Measurements from ENCODE around the gene PCBP2.

PCBP2 gene

GRCh38 chr12:53502331-53502730 is 50.4 kb downstream of the PCBP2 start:
- no peak for TF ChIP-seq TAF1 (IDR thresholded peaks at IDR 0.05; ENCODE audit: borderline replicate concordance, insufficient read depth, low read length)
- no peak for TF ChIP-seq FOXP2 (optimal IDR thresholded peaks at IDR 0.05; ENCODE audit: borderline replicate concordance, extremely low read depth, extremely low read length, insufficient read depth)
- no peak for TF ChIP-seq SIN3A (IDR thresholded peaks at IDR 0.05; ENCODE audit: borderline replicate concordance, insufficient read depth, low read length)
- no peak for TF ChIP-seq REST (IDR thresholded peaks at IDR 0.05; ENCODE audit: insufficient read depth in 1 of 2, low read depth in 2 of 2, low read length in 2 of 2)
- TF ChIP-seq POLR2AphosphoS5 (IDR thresholded peaks at IDR 0.05; ENCODE audit: low read depth, low read length), result no peak

GRCh38 chr12:53502983-53503728 is 51.3 kb downstream of the PCBP2 start:
- TF ChIP-seq REST (IDR thresholded peaks at IDR 0.05; ENCODE audit: insufficient read depth in 1 of 2, low read depth in 2 of 2, low read length in 2 of 2) (no peak), POLR2AphosphoS5 (IDR thresholded peaks at IDR 0.05; ENCODE audit: low read depth, low read length) (no peak), SIN3A (IDR thresholded peaks at IDR 0.05; ENCODE audit: borderline replicate concordance, insufficient read depth, low read length) (no peak), FOXP2 (optimal IDR thresholded peaks at IDR 0.05; ENCODE audit: borderline replicate concordance, extremely low read depth, extremely low read length, insufficient read depth) (no peak), TAF1 (IDR thresholded peaks at IDR 0.05; ENCODE audit: borderline replicate concordance, insufficient read depth, low read length) (no peak)

- TF ChIP-seq SIN3A (IDR thresholded peaks at IDR 0.05; ENCODE audit: borderline replicate concordance, insufficient read depth, low read length) (no peak), REST (IDR thresholded peaks at IDR 0.05; ENCODE audit: insufficient read depth in 1 of 2, low read depth in 2 of 2, low read length in 2 of 2) (no peak), FOXP2 (optimal IDR thresholded peaks at IDR 0.05; ENCODE audit: borderline replicate concordance, extremely low read depth, extremely low read length, insufficient read depth) (no peak), TAF1 (IDR thresholded peaks at IDR 0.05; ENCODE audit: borderline replicate concordance, insufficient read depth, low read length) (no peak), POLR2AphosphoS5 (IDR thresholded peaks at IDR 0.05; ENCODE audit: low read depth, low read length) (no peak)
Observed at GRCh38 chr12:53504004-53504920, 52.4 kb downstream of the PCBP2 start.

GRCh38 chr12:53505086-53505485 is 53.2 kb downstream of the PCBP2 start:
- no peak for TF ChIP-seq TAF1 (IDR thresholded peaks at IDR 0.05; ENCODE audit: borderline replicate concordance, insufficient read depth, low read length)
- TF ChIP-seq POLR2AphosphoS5 (IDR thresholded peaks at IDR 0.05; ENCODE audit: low read depth, low read length), result no peak

- TF ChIP-seq SIN3A (IDR thresholded peaks at IDR 0.05; ENCODE audit: borderline replicate concordance, insufficient read depth, low read length) (no peak), REST (IDR thresholded peaks at IDR 0.05; ENCODE audit: insufficient read depth in 1 of 2, low read depth in 2 of 2, low read length in 2 of 2) (no peak), POLR2AphosphoS5 (IDR thresholded peaks at IDR 0.05; ENCODE audit: low read depth, low read length) (no peak), FOXP2 (optimal IDR thresholded peaks at IDR 0.05; ENCODE audit: borderline replicate concordance, extremely low read depth, extremely low read length, insufficient read depth) (no peak), TAF1 (IDR thresholded peaks at IDR 0.05; ENCODE audit: borderline replicate concordance, insufficient read depth, low read length) (no peak)
Observed at GRCh38 chr12:53505555-53506449, 53.9 kb downstream of the PCBP2 start.
